PFSK-1 (cell line): ENCODE measurements around the gene PERCC1.

Source experiments
- FOXP2 ChIP-seq: optimal IDR thresholded peaks from 2 replicates; pipeline ENCODE3; 2011; ENCODE audit warnings: borderline replicate concordance, control low read depth, inconsistent platforms; ENCODE audit not compliant: insufficient read depth; ENCODE audit errors: extremely low read length, extremely low read depth
- POLR2AphosphoS5 ChIP-seq: IDR thresholded peaks from 2 replicates; pipeline ENCODE4 v1.6.1; 2012; ENCODE audit warnings: low read depth, mild to moderate bottlenecking, control low read depth, low read length, moderate library complexity
- SIN3A ChIP-seq: IDR thresholded peaks from 2 replicates; pipeline ENCODE4 v1.6.1; 2012; ENCODE audit warnings: mild to moderate bottlenecking, low read length, moderate library complexity, borderline replicate concordance; ENCODE audit not compliant: insufficient read depth
- TAF1 ChIP-seq: IDR thresholded peaks from 2 replicates; pipeline ENCODE4 v1.6.1; 2012; ENCODE audit warnings: low read length, control low read depth, borderline replicate concordance; ENCODE audit not compliant: insufficient read depth

- TF ChIP-seq SIN3A (no peak), POLR2AphosphoS5 (no peak), FOXP2 (no peak), TAF1 (no peak)
These were observed 35.3 kb upstream of the PERCC1 start for GRCh38 chr16:1395444-1396031.
